NCI-H446 (cell line): ENCODE data around the gene ERICH6B.
A peak's percentile ranks its signal among the peaks of the same experiment; 100 is the strongest.

Experiments
- DNase-seq, 2 experiments: peaks; one replicate each; lab custom pipeline; 2025; lab: John Stamatoyannopoulos, UW

Gene ERICH6B

DNA sequence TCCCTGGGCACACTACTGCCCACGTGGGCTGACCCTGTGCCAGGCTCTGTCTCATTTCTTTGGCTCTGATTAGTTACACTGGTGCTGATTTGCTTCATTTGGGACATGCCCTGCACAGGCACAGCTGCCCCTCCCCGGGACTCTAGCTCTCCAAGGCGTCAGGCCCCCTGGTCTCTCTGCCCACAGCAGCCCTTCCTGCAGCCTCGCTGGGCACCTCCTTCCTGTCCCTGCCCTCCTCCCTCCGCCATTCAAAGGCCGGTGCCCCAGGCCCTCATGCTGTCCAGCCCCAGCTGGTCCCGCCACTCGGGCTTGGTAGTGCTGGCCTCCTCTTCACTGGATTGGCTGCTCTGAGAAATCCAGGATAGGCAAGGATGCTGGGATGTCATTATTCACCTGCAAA, 73.1 kb downstream of the ERICH6B start:
- no peak for DNase-seq

DNA sequence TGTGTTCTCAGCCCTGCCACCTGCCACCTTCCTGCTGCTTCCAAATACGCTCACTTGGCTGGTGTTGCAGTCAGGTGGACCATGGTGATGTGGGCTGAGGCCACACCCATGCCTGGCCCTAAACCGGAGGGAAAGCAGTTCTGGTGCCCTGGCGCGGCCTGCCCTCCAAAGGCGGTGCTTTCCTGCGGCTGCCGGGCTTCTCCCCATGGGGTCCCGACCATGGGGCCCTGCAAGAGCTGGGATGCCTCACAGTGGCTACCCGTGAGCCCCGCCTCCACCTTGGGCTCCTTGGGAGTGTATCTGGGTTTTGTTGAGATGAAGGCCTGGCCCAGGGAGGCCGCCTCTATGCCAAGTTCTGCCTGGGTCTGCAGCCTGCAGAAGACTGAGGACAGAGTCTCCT, 73.7 kb downstream of the ERICH6B start:
- DNase-seq = no peak

DNA sequence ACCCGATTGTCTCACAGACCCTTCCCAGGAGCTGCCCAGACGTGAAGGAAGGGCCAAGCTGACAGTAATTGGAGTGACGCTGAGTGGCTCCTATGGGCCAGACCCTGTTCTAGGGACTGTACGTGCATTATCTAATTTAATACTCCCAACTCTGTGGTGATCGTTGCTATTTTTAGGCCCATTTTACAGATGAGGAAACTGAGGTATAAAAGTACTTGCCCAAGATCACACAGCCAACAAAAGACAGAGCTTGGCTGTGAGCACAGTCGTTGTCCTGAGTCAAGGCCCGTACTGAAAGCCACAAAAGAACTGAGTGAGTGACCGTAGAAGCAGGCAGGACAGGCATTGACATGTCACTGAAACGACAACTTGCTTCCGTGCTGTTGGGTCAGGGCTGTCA, 74.7 kb downstream of the ERICH6B start:
- no peak for DNase-seq

DNA sequence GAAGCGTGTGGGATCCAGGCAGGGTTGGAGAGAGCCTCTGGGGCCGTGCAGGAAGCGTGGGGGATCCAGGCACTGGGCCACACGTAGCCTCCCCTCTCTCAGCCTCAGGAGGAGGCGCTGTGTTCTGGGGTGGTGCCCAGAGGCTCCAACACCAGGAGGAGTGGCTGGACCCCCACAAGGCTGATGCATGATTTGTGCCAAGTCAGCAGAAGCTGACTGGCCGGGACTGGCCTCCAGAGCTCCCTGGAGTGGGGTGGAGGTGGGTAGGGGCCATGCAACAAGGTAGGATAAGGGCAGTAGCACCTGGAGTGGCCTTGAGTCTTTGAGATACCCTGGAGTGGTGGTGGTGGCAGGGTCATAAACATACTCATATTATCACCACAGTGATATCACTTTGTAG, 75.3 kb downstream of the ERICH6B start:
- DNase-seq = no peak

DNA sequence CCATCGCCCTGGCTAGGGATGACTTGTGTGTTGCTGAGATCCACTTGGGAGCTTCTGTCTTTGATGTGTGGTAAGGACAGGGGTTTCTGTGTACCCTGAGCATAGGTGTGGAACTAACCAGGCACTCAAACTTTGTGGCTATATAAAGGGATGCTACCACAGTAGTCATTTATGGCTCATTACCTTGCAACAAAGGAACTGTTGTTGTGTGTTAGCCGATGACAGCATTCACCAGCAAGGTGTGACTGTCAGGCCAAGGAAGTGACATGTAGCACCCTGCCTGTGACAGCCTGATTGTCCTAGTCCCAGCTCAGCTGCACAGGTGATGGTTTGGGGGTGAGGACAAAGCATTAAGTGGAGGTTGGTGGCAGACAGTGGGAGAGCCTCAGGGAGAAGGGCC, 77.2 kb downstream of the ERICH6B start:
- DNase-seq = no peak

DNA sequence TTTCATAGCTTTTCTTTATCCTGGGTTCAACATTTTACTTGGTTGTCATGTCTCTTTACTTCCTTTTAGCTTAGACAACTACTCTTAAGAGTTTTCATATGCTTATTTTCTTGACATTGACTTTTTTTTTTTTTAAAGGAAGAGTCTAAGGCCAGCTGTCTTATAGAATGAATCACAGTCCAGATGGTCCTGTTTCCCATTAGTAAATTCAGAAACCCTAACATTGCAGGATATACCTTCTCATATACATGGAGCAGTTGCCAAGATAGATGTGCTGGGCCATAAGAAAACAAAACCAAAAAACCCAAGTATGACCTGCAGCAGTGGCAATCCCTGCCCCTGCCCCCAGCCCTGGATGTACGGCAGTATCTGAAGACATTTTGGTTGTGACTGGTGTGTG, 78.0 kb downstream of the ERICH6B start:
- no peak for DNase-seq

DNA sequence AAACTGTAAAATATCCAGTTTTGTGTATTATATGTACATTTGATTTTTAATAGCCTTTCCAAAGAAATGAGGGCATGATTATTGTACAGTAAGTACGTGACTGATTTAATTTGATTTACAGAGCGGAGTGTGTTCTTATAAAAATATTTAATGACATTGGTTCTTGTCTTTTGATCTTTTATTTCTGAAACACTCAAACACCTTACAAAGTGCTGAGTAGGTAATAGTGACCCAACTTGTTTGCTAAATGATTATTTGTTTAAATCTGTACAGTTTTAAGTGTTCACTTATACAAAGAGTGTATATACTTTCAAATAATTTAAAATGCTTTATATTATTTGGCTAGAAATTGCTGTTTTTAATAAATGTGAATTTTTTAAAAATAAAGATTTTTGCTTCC, 79.3 kb downstream of the ERICH6B start:
- no peak for DNase-seq

DNA sequence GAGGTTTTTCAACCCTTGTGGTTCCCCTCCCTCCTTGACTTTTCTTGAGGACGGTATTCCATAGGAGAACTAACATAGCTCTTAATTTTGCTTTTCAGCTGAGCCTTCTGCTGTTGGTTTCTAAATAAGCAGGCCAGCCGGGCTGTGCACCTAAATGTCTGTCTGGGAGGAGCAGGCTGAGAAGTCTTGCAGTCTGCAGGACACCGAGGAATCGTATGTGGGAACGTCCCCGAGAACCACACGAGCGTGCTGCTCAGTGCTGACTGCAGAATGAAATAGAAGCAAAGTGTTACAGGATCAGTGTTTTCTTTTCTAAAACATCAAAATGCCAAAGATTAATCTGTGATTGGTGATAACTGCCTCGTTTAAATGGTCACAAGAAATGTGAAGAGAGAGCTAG, 80.9 kb downstream of the ERICH6B start:
- no peak for DNase-seq

DNA sequence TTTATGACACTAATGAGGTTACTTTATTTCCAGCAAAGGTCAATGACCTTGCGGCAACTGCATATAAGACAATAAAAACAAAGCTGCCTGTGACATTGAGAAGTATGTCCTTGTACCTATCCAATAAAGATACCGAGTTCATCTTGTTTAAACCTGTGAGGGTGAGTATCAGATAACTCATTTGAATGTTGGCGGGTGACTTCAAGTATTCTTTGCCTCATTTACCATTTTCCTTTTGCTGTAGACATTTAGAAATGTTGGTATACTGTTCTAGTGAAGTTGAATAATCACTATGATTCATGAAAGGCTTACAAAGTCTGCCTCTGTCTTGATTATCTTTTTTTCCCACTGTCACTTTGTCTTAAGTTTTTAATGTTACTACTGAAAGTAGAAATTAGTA, 85.8 kb downstream of the ERICH6B start:
- no peak for DNase-seq

DNA sequence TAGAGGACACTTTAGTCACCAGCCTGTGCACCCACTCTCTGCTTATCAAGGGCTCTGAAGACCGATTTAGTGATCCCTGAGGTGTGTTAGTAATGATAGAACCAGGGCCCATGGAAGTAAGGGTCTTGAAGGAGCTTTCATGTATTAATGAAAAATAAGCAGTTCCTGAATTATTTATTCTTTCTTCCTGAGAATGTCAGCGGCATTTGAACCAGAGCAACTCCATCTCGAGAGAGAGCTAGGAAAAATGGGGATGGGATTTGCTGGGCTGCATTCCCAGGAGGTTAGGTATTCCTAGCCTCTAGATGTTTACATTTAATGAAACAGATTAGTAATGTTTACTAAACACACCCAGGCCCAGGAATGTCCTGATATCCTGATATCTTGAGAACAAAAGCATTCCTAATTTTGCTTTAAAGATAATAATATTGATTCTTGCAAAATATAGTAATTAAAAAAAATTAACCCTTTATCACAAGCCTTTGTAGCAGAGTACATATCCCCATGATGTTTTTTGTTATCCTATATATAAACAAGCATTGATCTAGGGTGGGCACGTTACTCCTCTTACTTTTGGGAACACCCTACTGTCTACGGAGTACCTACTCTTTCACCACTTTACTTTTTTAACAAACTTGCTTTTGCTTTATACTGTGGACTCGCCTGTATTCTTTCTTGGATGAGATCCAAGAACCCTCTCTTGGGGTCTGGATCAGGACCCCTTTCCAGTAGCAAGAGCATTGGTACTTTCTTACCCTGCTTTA, 87.7 kb downstream of the ERICH6B start:
- DNase-seq = no peak

DNA sequence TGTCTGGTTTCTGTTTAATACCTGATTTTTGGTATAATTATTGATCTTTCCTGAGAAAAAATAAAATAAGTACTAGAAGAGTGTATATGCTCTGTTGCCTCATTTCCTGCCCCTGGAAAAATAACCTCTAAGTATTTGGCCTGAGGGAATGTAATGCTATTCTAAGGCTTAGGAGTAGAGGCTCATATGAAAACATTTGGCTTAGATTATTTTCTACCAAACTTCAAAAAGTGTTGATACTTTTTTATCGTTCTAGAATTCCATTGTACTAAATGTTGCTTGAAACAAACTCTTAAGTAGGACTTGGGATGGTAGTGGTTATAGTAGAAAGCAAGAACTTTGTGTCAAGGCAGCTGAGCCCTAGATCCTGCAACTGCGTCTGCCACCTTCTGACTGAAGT, 93.0 kb downstream of the ERICH6B start:
- DNase-seq = no peak

DNA sequence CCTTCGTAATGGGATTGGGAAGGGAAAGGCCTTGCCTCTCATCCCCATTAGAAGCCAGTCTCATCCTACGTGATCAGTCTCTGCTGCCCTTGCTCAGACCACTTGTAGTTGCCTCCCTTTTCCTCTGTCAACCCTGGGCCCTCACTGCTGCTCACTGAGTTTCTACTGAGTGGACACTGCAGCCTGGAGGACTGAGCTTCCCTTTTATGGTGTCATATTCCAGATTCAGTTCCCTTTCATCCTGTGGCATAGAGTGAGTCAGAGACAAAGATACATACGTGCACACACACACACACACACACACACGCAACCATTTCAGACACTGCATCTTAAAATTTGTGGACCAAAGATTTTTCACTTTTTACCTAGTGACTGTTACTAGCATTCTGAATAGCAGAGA, 94.2 kb downstream of the ERICH6B start:
- DNase-seq = no peak

DNA sequence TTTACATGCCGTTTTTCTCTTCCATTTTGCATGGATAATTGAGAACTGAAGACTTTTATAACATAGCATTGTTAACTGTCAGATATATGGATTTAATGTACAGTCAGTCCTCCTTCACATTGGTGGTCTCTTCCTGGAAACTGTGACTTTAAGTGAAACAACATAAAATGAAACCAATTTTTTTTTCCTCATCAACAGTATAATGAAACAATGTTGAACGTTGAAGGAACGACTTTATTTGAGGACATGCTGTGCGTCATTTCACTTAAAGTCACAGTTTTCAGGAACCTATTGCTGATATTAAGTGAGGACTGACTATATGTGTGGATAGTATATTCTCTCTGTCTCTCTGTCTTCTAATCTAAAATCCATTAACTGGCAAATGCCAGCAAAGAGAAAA, 96.0 kb downstream of the ERICH6B start:
- DNase-seq = no peak

DNA sequence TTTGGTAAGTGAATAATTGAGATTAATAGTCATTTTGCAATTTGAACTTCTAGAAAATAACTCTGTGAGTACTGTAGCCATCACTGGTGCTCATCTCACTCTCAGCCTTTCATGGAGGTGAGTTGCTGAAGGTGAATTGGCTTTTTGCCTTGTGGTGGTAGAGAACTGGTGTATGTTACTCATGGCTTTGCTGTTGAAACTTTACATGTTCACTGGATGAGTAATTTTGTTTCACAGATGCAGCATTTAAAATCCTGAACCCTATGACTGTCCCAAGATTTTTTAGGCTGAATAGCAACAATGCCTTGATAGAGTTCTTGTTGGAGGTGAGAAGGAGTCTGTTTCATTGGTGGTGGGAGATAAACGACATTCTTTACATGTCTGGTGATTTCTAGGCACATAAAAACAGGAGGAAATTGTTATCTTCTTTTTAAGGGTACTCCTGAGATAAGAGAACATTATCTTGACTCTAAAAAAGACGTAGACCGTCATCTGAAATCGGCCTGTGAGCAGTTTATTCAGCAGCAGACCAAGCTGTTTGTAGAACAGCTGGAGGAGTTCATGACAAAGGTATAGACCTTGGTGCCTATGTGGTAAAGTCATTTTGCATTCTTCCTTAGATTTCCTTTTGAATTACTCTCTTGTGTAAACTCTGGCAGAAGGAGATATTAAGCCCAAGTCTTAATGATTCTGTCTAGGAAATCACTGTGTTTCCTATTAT, 96.9 kb downstream of the ERICH6B start:
- no peak for DNase-seq

DNA sequence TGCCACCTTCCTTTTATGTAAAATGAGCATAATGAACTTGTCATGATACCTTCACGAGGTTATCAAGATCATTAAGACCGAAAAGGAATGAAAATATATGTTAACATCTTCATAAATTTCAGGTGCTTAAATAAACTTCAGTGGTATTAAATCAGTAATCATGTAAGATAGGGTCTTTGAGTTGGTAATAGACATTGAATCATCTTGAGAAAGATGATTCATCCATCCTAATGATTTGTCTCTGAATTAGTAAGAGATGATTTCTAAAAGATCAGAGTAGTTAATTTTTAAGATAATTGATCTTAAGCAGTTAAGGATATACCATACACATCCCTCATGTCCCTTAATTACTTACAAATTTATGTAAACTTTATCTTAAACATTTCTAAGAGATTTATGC, 98.8 kb downstream of the ERICH6B start:
- no peak for DNase-seq

DNA sequence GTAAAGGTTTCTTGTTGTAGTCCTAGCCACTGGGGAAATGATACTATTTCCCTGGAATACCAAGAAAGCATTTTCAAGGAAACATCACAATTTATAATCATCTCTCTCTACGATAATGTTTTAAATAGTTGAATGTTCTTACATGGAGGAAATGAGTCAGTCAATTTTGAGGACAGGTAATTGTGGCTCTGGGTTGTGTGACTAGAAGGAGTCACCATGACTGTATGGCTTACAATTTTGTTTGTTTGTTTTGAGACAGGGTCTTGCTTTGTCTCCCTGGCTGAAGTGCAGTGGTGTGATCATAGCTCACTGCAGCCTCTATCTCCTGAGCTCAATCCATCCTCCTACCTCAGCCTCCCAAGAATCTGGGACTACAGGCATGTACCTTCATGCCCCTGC, 103.4 kb downstream of the ERICH6B start:
- no peak for DNase-seq

DNA sequence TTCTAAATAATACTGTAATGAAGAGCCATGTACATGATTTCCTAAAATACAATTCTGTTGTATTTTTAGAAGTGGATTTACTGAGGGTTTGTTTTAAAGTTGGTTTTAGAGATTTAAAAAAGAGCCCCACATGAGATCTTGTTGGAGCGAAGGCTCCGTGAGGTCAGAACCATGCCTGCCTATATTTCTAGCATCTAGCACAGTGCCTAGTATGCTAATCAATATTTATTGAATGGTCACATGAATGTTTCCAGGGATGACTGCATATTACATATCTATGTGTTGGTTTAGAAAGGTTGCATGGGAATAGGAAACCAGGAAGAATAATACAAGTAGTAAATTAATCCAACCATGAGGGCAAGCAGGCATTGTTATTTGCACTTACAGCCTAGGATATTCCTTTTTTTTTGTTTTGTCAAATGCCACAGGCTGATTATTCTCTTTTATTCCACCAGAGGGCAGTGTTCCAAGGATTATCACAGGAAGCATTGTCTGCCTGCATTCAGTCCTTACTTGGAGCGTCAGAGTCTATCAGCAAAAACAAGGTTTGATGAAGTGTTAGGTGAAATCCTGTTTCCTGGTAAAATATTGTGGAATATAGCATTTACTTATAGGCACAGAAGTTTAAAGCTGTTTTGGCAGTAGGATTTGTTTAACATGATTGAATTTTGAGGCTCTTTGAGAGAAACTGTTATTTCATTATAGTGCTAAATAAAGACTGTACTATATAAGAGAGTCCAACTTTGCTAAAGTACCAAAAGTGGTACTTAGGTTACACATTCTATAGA, 104.0 kb downstream of the ERICH6B start:
- DNase-seq = peak; percentile 36 to 66

DNA sequence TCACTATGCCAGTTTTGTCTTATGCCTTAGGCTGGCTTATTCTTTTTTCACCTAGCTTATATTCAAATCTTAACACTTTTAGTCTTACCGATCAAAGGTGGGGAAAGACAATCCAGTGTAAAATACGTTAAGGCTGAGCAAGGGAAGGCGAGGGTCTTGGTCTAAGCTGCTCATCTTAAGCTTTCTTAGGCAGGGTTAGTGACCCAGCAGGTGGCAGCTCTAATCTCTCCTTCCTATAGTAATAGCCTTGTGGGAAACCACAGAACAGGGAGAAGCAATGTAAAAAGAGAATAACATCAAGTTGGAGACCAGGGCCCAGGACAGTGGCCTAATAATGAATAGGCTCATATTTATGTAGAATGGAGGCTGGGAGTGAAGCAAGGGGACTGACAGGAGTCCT, 104.9 kb downstream of the ERICH6B start:
- no peak for DNase-seq

DNA sequence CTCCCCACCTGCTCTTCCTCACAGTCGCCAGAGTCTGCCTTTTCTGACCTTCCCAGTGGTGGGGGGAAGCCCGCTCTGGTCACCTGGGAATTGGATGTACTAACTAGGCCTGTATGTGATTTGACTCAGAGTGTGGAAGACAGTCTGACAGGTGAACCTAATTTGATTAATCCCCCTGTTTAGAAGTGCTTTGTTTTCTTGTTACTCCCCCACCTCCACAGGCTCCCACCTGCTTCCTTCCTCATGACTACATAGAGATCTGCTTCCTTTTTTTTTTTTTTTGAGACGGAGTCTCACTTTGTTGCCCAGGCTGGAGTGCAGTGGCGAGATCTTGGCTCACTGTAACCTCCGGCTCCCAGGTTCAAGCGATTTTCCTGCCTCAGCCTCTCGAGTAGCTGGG, 106.8 kb downstream of the ERICH6B start:
- DNase-seq = no peak

DNA sequence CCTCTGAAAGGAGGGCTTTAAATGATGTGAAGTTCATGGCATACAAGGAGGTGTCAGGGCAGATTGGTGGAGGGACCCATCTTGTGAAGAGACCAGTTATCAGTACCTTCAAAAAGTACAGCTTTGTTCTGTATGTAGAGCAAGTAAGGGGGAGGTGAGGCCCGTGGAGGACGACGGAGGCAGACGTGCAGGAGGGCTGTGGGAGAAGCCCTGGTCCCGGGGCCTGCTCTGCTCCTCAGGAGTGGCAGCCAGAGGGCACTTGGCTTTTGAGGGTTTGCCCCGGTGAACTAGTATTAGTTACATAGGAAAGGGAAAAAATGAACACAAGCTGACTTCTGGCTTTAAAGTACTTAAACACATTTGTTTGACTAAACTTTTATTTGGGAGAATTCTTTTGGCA, 108.7 kb downstream of the ERICH6B start:
- DNase-seq = no peak

DNA sequence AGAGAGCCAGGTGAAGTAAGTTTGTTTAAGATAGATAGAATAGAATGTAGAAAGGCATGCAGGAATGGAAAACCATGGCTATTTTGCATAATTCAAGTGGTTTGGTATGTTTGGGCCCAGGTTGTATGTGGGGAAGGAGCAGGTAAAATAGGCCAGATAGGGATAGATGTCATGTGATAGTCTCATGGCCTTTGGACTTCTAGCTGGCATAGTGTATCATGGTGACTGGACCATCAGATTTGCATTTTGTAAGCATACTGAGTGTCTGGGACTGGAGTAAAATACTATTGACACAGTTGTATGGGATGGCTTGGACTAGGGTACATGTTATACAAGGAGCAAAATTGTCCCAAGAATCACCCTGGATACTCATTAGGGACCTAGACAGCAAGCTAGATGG, 111.9 kb downstream of the ERICH6B start:
- no peak for DNase-seq

DNA sequence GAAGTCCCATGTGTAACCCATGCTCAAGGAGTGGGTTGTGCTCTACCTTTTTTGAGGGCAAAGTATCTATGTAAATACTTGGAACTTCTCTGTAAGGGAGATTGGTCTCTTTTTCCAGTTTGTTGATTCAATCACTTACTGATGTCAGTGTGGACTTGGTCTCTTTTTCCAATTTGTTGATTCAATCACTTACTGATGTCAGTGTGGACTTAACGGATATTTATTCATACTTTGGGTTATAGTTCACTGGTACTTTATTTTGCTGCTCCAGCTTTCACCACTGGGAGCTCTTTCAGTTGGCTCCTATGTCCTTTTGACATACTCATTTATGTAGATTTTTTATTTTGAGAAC, 114.4 kb downstream of the ERICH6B start:
- DNase-seq = no peak

DNA sequence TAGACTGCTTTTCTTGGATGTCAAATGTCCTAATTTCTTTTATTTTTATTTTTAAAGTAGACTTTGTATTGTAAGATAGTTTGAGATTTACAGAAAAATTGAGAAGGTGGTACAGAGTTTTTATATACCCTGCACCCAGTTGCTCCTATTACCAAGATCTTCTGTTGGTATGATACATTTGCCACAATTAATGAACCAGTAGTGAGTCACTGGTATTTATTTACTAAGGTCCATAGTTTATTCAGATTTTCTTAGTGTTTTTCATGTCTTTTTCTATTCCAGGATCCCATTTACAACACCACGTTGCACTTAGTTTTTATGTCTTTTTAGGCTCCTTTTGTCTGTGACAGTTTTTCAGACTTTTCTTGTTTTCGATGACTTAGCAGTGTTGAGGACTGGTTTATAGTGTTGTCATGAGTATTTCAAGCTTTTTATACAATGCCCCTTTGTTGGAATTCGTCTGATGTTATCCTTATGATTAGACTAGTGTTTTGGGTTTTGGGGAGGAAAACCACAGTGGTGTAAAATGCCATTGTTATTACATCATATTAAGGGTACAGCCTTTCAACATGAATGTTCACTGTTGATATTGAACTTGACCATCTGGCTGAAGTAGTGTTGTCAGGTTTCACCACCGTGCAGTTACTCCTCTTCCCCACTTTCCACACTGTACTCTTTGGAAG, 114.9 kb downstream of the ERICH6B start:
- no peak for DNase-seq
